Esophagus muscularis mucosa (tissue), 3 donors: ENCODE results near the gene HDAC5.

Experiments used
- CTCF ChIP-seq, 3 experiments: fragments of 200-600 bp in 2 of 3; fragments of 450-650 bp in 1 of 3; sonication (generic) in 2 of 3; IDR thresholded peaks; one replicate each; pipeline ENCODE4 v1.5.1; 2017 to 2019; ENCODE audit warnings: antibody characterized with exemption in 3 of 3, mild to moderate bottlenecking in 2 of 3, moderate library complexity in 1 of 3
- EP300 ChIP-seq: sonication (generic); formaldehyde crosslinking; IDR thresholded peaks from one replicate; pipeline ENCODE4 v1.6.1; 2017; ENCODE audit warnings: antibody characterized with exemption

GRCh38 chr17:44108440-44109311 is 14.8 kb downstream of the HDAC5 start:
- no peak for TF ChIP-seq CTCF (IDR thresholded peaks at IDR 0.05)
- TF ChIP-seq EP300, result peak; percentile 57
